K562 (cell line): ENCODE results near the gene LEMD3. TPM values are rescaled to one million over a fixed set of nuclear protein-coding genes. Genes with fewer than 3 reads are reported as not detected.

Experiments used
- ATF1 ChIP-seq, 2 experiments: fragments of 450-650 bp in 1 of 2; IDR thresholded peaks; 2 replicates each; pipeline ENCODE4 v1.6.1; 2016; ENCODE audit warnings: missing compliant biosample characterization in 1 of 2, missing genetic modification characterization in 1 of 2
- GTF2B ChIP-seq: IDR thresholded peaks from 2 replicates; pipeline ENCODE4 v1.6.1; 2011; ENCODE audit not compliant: insufficient read length; ENCODE audit errors: extremely low read depth
- HCFC1 ChIP-seq: IDR thresholded peaks from 2 replicates; pipeline ENCODE4 v1.6.1; 2012; ENCODE audit warnings: low read depth, low read length, improper control_type of control experiment
- HMGN3 ChIP-seq: IDR thresholded peaks from 2 replicates; pipeline ENCODE4 v1.6.1; 2011; ENCODE audit warnings: borderline replicate concordance, low read depth, mild to moderate bottlenecking, mixed read lengths, low read length; ENCODE audit not compliant: insufficient read length; ENCODE audit errors: extremely low read depth
- MLLT1 ChIP-seq, 2 experiments: fragments of 450-650 bp; IDR thresholded peaks; 2 replicates each; pipeline ENCODE4 v1.6.1; 2016
- PHB ChIP-seq: fragments of 250-450 bp; sonication (Bioruptor Pico); IDR thresholded peaks from 2 replicates; pipeline ENCODE4 v1.5.0; 2021
- RBM39 ChIP-seq: fragments of 200-400 bp; formaldehyde crosslinking; optimal IDR thresholded peaks from 2 replicates; pipeline ENCODE3; 2018; ENCODE audit warnings: low read depth, low read length
- TEAD1 ChIP-seq, 2 experiments: fragments of 450-650 bp in 1 of 2; sonication (generic) in 1 of 2; formaldehyde crosslinking; IDR thresholded peaks; 2 replicates each; pipeline versions ENCODE4 v1.4.0 to v1.8.0; 2020 to 2022; ENCODE audit warnings: mild to moderate bottlenecking in 2 of 2, missing genetic modification reagents in 1 of 2
- TFAM ChIP-seq: fragments of 250-450 bp; sonication (Bioruptor Pico); conservative IDR thresholded peaks from 2 replicates; pipeline ENCODE4 v1.5.0; 2021; ENCODE audit warnings: mild to moderate bottlenecking, moderate library complexity
- ZBED1 ChIP-seq: IDR thresholded peaks from 2 replicates; pipeline ENCODE4 v1.6.1; 2014
- ZKSCAN8 ChIP-seq: fragments of 200-800 bp; sonication (Bioruptor generic); IDR thresholded peaks from 2 replicates; pipeline ENCODE4 v1.6.1; 2016; ENCODE audit warnings: missing genetic modification characterization, missing compliant biosample characterization
- ZNF311 ChIP-seq: fragments of 250-450 bp; sonication (Bioruptor Pico); IDR thresholded peaks from 2 replicates; pipeline ENCODE4 v1.4.0; 2020; ENCODE audit warnings: mild to moderate bottlenecking, moderate library complexity
- ZNF395 ChIP-seq: fragments of 200-800 bp; sonication (Bioruptor generic); IDR thresholded peaks from 2 replicates; pipeline ENCODE4 v1.6.1; 2017; ENCODE audit warnings: missing genetic modification characterization, missing compliant biosample characterization
- ZNF436 ChIP-seq: fragments of 250-450, 450-650 bp; sonication (Bioruptor Pico); formaldehyde crosslinking; IDR thresholded peaks from 2 replicates; pipeline ENCODE4 v1.7.0; 2020; ENCODE audit warnings: mild to moderate bottlenecking
- ZSCAN32 ChIP-seq: fragments of 450-650 bp; formaldehyde crosslinking; IDR thresholded peaks from 2 replicates; pipeline ENCODE4 v1.4.0; 2020; ENCODE audit warnings: mild to moderate bottlenecking, moderate library complexity
- polyA plus RNA-seq, 8 experiments: library from polyadenylated mRNA; depleted of rRNA in 4 of 8; stranded (reverse) in 5 of 8; unstranded in 3 of 8; fragments of >200 nt; fragmentation: Nextera tagmentation in 2 of 8; fragmentation: Illumina TruSeq in 1 of 8; extraction: Ambion mirVana in 2 of 8; extraction: Trizol in 1 of 8; gene quantifications; 2 replicates each; pipeline versions ENCODE4 v1.2.1 to v1.2.3, GENCODE V29; 2011 to 2014; ENCODE audit warnings: inconsistent platforms in 1 of 8, missing spikeins in 1 of 8
- total RNA-seq, 7 experiments: library from RNA; depleted of rRNA in 6 of 7; stranded (reverse); fragments of >200 nt in 6 of 7; fragmentation: Illumina TruSeq in 2 of 7; extraction: Trizol in 2 of 7; gene quantifications; 2 replicates each; pipeline versions ENCODE4 v1.2.1 to v1.2.3, GENCODE V29; 2011 to 2021; ENCODE audit warnings: low replicate concordance in 1 of 7
- TF ChIP-seq, protein P1 (sequence below): fragments of 450-650 bp; IDR thresholded peaks from 2 replicates; pipeline ENCODE4 v1.6.1; 2017; ENCODE audit warnings: antibody characterized with exemption, mild to moderate bottlenecking
- TF ChIP-seq, protein P2 (sequence below): sonication (generic); formaldehyde crosslinking; IDR thresholded peaks from 2 replicates; pipeline ENCODE4 v1.8.1; 2023; ENCODE audit warnings: mild to moderate bottlenecking, missing genetic modification reagents

The LEMD3 gene
- total and polyA plus RNA-seq, 9 of the 15 experiments (the other 6 are each of a cell fraction or from before 2014, with no cell fraction given), result 6.8 to 37.4 (median 17.2) TPM

DNA sequence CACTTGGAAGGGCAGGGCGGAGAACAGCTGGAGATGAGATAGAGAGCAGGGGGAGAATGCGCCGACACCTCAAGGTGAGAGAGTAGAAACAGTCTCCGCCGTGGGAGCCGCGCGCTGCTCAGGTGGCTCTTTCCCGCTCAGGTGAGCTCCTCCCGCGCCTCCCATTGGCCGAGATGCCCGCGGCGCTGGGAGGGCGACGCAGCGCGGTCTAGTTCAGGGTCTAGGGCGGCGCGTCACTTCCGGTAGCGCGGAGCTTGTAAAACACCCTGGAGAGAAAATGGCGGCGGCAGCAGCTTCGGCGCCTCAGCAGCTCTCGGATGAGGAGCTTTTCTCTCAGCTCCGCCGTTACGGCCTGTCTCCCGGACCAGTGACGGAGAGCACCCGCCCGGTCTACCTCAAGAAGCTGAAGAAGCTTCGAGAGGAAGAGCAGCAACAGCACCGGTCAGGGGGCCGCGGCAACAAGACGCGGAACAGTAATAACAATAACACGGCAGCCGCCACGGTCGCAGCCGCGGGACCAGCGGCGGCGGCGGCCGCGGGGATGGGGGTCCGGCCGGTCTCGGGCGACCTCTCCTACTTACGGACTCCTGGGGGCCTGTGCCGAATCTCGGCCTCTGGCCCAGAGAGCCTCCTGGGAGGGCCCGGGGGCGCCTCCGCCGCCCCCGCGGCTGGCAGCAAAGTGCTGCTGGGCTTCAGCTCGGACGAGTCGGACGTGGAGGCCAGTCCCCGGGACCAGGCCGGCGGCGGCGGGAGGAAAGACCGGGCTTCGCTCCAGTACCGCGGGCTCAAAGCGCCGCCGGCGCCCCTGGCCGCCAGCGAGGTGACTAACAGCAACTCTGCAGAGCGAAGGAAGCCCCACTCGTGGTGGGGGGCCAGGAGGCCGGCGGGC lies at the start of gene LEMD3 (continued):
- TF ChIP-seq, protein P1, sequence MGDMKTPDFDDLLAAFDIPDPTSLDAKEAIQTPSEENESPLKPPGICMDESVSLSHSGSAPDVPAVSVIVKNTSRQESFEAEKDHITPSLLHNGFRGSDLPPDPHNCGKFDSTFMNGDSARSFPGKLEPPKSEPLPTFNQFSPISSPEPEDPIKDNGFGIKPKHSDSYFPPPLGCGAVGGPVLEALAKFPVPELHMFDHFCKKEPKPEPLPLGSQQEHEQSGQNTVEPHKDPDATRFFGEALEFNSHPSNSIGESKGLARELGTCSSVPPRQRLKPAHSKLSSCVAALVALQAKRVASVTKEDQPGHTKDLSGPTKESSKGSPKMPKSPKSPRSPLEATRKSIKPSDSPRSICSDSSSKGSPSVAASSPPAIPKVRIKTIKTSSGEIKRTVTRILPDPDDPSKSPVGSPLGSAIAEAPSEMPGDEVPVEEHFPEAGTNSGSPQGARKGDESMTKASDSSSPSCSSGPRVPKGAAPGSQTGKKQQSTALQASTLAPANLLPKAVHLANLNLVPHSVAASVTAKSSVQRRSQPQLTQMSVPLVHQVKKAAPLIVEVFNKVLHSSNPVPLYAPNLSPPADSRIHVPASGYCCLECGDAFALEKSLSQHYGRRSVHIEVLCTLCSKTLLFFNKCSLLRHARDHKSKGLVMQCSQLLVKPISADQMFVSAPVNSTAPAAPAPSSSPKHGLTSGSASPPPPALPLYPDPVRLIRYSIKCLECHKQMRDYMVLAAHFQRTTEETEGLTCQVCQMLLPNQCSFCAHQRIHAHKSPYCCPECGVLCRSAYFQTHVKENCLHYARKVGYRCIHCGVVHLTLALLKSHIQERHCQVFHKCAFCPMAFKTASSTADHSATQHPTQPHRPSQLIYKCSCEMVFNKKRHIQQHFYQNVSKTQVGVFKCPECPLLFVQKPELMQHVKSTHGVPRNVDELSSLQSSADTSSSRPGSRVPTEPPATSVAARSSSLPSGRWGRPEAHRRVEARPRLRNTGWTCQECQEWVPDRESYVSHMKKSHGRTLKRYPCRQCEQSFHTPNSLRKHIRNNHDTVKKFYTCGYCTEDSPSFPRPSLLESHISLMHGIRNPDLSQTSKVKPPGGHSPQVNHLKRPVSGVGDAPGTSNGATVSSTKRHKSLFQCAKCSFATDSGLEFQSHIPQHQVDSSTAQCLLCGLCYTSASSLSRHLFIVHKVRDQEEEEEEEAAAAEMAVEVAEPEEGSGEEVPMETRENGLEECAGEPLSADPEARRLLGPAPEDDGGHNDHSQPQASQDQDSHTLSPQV, result peak; percentile 81
- TF ChIP-seq TEAD1 (CRISPR knock-in tag; IDR thresholded peaks at IDR 0.05) (peak in 1 of 2 experiments; percentile 93; a peak in 2 of 4 replicates), ZBED1 (peak; percentile 72; the same call in 1 of the 2 replicates), ZNF311 (CRISPR knock-in tag) (no peak), ATF1 (CRISPR knock-in tag; IDR thresholded peaks at IDR 0.05) (peak; percentile 86), ATF1 (tag; IDR thresholded peaks at IDR 0.05) (peak; percentile 96), ZNF395 (CRISPR knock-in tag) (no peak), RBM39 (no peak), MLLT1 (IDR thresholded peaks at IDR 0.05) (peak in 1 of 2 experiments; percentile 33; a peak in 1 of 4 replicates), HMGN3 (no peak), HCFC1 (peak; percentile 69), ZNF436 (CRISPR knock-in tag) (no peak), ZKSCAN8 (CRISPR knock-in tag) (no peak), GTF2B (no peak), TFAM (no peak), PHB (CRISPR knock-in tag) (no peak), ZSCAN32 (CRISPR knock-in tag) (no peak)
- TF ChIP-seq, protein P2, sequence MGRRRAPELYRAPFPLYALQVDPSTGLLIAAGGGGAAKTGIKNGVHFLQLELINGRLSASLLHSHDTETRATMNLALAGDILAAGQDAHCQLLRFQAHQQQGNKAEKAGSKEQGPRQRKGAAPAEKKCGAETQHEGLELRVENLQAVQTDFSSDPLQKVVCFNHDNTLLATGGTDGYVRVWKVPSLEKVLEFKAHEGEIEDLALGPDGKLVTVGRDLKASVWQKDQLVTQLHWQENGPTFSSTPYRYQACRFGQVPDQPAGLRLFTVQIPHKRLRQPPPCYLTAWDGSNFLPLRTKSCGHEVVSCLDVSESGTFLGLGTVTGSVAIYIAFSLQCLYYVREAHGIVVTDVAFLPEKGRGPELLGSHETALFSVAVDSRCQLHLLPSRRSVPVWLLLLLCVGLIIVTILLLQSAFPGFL, result peak; percentile 62; the same call in 1 of the 2 replicates
